Measurements from ENCODE around the gene OPHN1.

The OPHN1 gene

DNA sequence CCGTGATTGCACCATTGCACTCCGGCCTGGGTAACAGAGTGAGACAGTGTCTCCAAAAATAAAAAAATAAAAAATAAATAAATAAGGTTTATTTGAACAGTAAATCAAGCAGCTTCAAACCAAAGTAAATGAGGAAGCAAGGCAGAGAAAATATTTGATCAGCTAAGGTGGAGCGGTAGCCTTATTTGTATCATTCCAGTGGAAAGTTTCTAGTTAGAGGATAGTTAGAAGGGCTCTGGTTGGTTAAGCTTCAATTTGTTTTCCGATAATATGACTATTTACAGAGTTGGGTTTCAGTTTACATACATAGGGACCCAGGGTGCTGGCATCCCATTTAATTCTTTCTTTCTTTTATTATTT lies 21.8 kb upstream of the OPHN1 start:
- H3K4me2 ChIP-seq, result no peak overlapping the region
- no peak overlapping the region for H3K27ac ChIP-seq
- H3K27me3 ChIP-seq (ENCODE audit: insufficient read depth, low read depth), result no peaks in the 10 kb centered on the region
- no peak overlapping the region for H2AFZ ChIP-seq (ENCODE audit: low read depth)
- no peaks in the 10 kb centered on the region for H3K36me3 ChIP-seq (ENCODE audit: insufficient read depth)
- TF ChIP-seq, protein P1, sequence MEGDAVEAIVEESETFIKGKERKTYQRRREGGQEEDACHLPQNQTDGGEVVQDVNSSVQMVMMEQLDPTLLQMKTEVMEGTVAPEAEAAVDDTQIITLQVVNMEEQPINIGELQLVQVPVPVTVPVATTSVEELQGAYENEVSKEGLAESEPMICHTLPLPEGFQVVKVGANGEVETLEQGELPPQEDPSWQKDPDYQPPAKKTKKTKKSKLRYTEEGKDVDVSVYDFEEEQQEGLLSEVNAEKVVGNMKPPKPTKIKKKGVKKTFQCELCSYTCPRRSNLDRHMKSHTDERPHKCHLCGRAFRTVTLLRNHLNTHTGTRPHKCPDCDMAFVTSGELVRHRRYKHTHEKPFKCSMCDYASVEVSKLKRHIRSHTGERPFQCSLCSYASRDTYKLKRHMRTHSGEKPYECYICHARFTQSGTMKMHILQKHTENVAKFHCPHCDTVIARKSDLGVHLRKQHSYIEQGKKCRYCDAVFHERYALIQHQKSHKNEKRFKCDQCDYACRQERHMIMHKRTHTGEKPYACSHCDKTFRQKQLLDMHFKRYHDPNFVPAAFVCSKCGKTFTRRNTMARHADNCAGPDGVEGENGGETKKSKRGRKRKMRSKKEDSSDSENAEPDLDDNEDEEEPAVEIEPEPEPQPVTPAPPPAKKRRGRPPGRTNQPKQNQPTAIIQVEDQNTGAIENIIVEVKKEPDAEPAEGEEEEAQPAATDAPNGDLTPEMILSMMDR (conservative IDR thresholded peaks at IDR 0.05; ENCODE audit: low read depth, low read length), result no peak
- no peaks in the 10 kb centered on the region for H4K20me1 ChIP-seq (ENCODE audit: insufficient read depth)
- H3K4me3 ChIP-seq (IDR thresholded peaks at IDR 0.05; ENCODE audit: insufficient read depth, low read depth, low read length), result no peak overlapping the region
- no peaks in the 10 kb centered on the region for H3K4me1 ChIP-seq (ENCODE audit: low read depth, poor library complexity, severe bottlenecking)
- no peaks in the 10 kb centered on the region for H3K79me2 ChIP-seq (ENCODE audit: insufficient read depth, low read depth)
- no peak overlapping the region for H3K9ac ChIP-seq

DNA sequence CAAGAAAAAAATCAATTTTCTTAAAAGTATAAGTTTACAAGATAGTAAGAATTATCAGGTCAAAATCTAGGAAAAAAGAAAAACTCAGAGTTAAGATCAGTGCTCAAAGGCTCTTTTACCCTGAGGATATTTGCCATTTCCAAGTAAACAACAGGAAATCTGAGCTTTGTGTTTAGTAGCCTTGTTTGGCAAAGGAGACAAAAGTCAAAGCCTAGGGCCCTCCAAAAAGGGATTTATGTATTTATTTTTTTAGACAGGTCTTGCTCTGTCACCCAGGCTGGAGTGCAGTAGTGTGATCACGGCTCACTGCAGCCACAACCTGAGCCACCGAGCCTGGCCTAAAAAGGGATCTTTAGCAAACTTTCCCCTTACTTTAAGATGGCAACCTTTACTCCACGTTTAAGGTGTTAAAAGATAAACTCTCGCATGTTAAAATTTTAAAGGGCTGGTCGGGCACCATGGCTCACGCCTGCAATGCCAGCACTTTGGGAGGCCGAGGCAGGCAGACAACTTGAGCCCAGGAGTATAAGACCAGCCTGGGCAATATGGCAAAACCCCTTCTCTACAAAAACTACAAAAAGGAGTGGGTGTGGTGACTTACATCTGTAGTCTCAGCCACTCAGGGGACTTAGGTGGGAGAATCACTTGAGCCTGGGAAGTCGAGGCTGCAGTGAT lies 21.3 kb upstream of the OPHN1 start:
- TF ChIP-seq, protein P1 (conservative IDR thresholded peaks at IDR 0.05; ENCODE audit: low read depth, low read length), result no peak
- H3K79me2 ChIP-seq (ENCODE audit: insufficient read depth, low read depth), result no peaks in the 10 kb centered on the region
- H3K4me3 ChIP-seq (IDR thresholded peaks at IDR 0.05; ENCODE audit: insufficient read depth, low read depth, low read length), result no peak overlapping the region
- H2AFZ ChIP-seq (ENCODE audit: low read depth), result no peak overlapping the region
- H3K4me1 ChIP-seq (ENCODE audit: low read depth, poor library complexity, severe bottlenecking), result no peaks in the 10 kb centered on the region
- no peak overlapping the region for H3K4me2 ChIP-seq
- no peaks in the 10 kb centered on the region for H3K36me3 ChIP-seq (ENCODE audit: insufficient read depth)
- H3K27ac ChIP-seq, result no peak overlapping the region
- no peaks in the 10 kb centered on the region for H3K27me3 ChIP-seq (ENCODE audit: insufficient read depth, low read depth)
- H4K20me1 ChIP-seq (ENCODE audit: insufficient read depth), result no peaks in the 10 kb centered on the region
- H3K9ac ChIP-seq, result no peak overlapping the region

DNA sequence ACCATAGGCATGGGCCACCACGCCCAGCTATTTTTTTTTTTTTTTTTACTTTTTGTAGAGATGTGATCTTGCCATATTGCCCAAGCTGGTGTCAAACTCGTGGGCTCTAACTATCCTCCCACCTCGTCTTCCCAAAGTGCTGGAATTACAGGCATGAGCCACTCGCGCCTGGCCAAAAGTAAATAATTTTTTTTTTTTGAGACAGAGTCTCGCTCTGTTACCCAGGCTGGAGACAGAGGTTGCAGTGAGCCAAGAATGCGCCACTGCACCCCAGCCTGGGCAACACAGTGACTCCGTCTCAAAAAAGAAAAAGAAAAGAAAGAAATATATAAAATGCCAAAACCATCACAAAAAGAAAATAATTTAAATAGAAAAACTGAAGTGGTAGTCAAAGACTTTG lies 18.4 kb upstream of the OPHN1 start:
- Histone ChIP-seq H3K4me3 (IDR thresholded peaks at IDR 0.05; ENCODE audit: insufficient read depth, low read depth, low read length) (no peak overlapping the region), H3K36me3 (ENCODE audit: insufficient read depth) (no peaks in the 10 kb centered on the region), H3K27ac (no peak overlapping the region), H2AFZ (ENCODE audit: low read depth) (no peak overlapping the region), H3K9ac (no peak overlapping the region), H3K4me1 (ENCODE audit: low read depth, poor library complexity, severe bottlenecking) (no peaks in the 10 kb centered on the region), H4K20me1 (ENCODE audit: insufficient read depth) (no peaks in the 10 kb centered on the region), H3K27me3 (ENCODE audit: insufficient read depth, low read depth) (no peaks in the 10 kb centered on the region), H3K79me2 (ENCODE audit: insufficient read depth, low read depth) (no peaks in the 10 kb centered on the region), H3K4me2 (no peak overlapping the region)
- TF ChIP-seq, protein P1 (conservative IDR thresholded peaks at IDR 0.05; ENCODE audit: low read depth, low read length), result no peak

DNA sequence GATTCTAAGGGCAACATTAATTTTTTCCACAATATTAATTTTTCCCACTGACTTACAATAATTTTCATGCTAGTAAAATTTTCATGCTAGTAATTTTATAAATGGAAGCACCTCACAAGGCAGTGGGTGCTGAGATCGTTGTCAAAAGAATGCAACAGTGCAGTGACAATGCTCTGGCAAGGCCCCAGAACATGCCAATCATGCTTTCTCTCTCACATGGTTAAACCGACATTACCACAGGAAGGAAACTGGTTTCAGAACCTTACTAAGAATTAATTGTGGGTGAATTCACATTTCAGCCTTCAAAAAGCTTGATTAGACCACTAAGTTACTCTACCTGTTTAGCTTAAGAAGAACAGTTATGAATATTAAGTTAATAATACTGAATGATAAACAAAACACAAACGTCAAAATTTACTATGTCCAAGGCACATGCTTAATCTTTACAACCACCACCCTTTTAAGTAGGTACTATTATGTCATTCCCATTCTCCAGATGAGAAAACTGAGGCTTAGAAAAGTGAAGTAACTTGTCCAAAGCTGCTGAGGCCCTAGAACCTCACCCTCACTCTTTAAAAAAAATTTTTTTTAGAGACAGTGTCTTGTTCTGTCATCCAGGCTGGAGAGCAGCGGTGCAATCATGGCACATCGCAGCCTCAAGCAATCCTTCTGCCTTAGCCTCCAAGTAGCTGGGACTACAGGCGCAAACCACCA lies 10.0 kb upstream of the OPHN1 start:
- Histone ChIP-seq H3K4me2 (peak overlapping the region; percentile 25; the same call in 1 of the 2 replicates), H3K27me3 (ENCODE audit: insufficient read depth, low read depth) (no peaks in the 10 kb centered on the region), H3K27ac (no peak overlapping the region), H3K79me2 (ENCODE audit: insufficient read depth, low read depth) (no peaks in the 10 kb centered on the region), H3K4me3 (IDR thresholded peaks at IDR 0.05; ENCODE audit: insufficient read depth, low read depth, low read length) (no peak overlapping the region), H3K9ac (no peak overlapping the region), H2AFZ (ENCODE audit: low read depth) (no peak overlapping the region), H4K20me1 (ENCODE audit: insufficient read depth) (no peaks in the 10 kb centered on the region), H3K36me3 (ENCODE audit: insufficient read depth) (no peaks in the 10 kb centered on the region), H3K4me1 (ENCODE audit: low read depth, poor library complexity, severe bottlenecking) (peaks cover 13% of the 10 kb centered on the region)
- TF ChIP-seq, protein P1 (conservative IDR thresholded peaks at IDR 0.05; ENCODE audit: low read depth, low read length), result no peak
